ENCODE results near the gene FBN1.

DNA sequence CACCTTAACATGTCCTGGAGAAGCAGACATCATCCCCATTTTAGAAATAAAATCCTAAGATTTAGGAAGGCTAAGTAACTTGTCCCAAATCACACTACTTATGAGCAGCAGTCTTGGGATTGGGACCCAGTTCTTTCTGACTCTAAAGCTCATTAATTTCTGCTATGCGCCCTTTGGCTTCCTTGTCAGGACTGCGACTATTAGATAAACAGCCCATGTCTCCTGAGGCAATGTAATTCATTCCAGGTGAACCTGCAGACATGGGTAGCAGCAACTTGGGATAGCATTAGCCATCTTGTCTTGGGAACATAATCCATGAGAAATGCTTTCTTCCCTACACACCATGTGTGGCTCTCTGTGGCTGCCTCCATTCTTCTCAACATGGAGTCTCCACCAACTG lies 32.3 kb upstream of the FBN1 start:
- TF ChIP-seq, protein P1, sequence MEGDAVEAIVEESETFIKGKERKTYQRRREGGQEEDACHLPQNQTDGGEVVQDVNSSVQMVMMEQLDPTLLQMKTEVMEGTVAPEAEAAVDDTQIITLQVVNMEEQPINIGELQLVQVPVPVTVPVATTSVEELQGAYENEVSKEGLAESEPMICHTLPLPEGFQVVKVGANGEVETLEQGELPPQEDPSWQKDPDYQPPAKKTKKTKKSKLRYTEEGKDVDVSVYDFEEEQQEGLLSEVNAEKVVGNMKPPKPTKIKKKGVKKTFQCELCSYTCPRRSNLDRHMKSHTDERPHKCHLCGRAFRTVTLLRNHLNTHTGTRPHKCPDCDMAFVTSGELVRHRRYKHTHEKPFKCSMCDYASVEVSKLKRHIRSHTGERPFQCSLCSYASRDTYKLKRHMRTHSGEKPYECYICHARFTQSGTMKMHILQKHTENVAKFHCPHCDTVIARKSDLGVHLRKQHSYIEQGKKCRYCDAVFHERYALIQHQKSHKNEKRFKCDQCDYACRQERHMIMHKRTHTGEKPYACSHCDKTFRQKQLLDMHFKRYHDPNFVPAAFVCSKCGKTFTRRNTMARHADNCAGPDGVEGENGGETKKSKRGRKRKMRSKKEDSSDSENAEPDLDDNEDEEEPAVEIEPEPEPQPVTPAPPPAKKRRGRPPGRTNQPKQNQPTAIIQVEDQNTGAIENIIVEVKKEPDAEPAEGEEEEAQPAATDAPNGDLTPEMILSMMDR (IDR thresholded peaks at IDR 0.05) = no peak
- TF ChIP-seq EP300 (IDR thresholded peaks at IDR 0.05) = no peak

All from sigmoid colon (tissue), 4 donors.